SK-N-DZ (cell line): ENCODE measurements around the gene GATAD2A.
"Not testable (repeated sequence)": the region's sequence is repeated elsewhere in the genome, so short reads cannot be mapped to it uniquely, and the experiment has no call there.

Source experiments
- DNase-seq: peaks from one replicate; pipeline ENCODE4 v3.0.0-alpha.2; 2015; ENCODE audit warnings: low spot score

GATAD2A gene

DNA sequence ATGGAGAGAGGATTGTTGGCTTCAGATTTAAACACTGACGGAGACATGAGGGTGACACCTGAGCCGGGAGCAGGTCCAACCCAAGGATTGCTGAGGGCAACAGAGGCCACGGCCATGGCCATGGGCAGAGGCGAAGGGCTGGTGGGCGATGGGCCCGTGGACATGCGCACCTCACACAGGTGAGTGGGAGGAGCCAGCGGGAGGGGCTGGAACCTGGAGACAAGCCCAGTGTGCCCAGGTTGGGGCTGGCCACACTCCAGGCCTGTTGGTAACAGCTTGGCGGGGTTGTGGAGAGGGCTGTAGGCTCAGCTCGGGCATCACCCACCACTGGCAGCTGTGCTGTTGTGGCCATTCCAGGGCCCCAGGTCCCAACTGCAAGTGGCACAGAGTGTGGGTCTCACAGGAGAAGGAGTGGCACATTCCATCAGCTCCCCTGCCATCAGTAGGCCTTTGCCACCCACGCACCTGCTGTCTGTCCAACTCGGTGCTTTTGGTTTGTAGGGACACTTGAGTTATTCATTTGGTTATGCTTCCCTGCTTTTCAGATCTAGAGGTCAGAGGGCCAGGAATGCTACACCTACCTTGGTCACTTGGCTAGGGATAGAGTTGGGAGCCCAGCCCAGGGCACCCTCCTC lies 60.1 kb downstream of the GATAD2A start:
- no peak for DNase-seq

GRCh38 chr19:19466201-19466600 lies 60.7 kb downstream of the GATAD2A start:
- DNase-seq = no peak

DNA sequence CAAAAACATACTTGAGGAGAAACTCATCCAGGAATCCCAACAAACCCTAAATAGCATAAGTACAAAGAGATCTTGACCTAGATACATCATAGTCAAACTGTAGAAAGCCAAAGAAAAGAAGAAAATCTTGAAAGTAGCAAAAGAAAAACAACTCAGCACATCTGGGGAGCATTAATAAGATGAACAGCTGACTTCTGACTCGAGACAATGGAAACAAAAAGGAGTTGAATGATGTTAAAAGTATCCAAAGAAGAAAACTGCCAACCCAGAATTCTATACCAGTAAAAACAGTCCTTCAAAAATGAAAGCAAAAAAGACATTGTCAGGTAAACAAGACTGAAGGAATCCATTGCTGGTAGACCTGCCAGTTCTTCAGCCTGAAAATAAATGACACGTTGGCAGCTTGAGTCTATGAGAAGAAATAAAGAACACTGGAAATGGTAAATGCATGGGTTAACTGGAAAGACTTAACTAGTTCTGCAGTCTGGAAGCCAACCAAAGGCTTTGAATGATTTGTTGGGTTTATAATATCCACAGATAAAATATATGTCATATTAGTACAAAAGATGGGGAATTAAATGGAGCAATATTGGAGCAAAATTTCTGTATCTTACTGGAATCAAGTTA lies 63.1 kb downstream of the GATAD2A start:
- no peak for DNase-seq

GRCh38 chr19:19470579-19470978 lies 65.1 kb downstream of the GATAD2A start:
- DNase-seq = no peak

- DNase-seq = no peak
Observed at GRCh38 chr19:19471682-19472081, 66.2 kb downstream of the GATAD2A start.

DNA sequence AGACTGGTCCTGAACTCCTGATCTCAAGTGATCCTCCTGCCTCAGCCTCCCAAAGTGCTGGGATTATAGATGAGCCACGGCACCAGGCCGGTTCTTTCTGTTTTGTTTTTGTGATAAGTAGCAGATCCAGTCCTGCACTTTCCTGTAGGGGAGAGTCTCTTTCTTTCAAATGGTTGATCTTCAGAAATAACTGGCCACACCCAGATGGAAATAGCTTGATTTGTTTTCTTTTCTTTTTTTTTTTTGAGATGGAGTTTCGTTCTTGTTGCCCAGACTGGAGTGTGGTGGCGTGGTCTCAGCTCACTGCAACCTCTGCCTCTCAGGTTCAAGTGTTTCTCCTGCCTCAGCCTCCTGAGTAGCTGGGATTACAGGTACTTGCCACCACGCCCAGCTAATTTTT lies 66.6 kb downstream of the GATAD2A start:
- DNase-seq = not testable (repeated sequence)

DNA sequence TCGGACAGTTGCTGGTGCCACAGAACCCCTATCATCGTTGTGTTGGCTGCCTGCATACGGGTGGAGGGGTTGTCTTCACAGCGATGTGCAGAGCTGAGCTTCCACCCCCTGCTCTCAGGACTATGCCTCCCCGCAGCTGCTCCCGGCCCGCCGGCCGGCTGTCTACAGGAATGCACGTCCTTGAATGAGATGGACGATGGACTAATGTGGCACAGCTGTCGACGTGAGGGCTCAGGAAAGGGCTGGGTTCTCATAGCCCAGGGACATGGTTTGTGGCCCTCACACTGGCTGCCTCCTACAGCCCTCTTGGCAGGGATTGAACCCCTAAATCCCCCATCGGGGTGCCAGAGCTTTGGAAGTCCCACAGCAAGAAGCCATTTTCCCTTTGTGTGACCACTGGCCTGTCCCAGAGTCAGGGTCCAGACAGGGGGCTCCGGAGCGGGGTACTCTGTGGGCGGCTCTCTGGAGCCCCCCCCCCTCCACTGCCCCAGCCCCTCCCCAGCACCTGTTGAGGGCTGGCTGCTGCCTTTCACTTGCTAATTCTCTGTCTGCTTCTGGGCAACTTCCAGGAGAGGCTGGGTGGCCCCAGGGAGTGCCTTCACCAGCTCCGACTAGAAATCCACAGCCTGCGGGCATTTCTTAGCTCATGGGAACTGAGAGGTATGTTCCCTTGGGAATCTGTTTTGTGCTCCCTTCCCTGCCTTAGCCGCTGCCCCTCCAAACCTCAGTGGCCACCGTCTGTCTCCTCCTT lies 69.7 kb downstream of the GATAD2A start:
- DNase-seq = no peak

DNA sequence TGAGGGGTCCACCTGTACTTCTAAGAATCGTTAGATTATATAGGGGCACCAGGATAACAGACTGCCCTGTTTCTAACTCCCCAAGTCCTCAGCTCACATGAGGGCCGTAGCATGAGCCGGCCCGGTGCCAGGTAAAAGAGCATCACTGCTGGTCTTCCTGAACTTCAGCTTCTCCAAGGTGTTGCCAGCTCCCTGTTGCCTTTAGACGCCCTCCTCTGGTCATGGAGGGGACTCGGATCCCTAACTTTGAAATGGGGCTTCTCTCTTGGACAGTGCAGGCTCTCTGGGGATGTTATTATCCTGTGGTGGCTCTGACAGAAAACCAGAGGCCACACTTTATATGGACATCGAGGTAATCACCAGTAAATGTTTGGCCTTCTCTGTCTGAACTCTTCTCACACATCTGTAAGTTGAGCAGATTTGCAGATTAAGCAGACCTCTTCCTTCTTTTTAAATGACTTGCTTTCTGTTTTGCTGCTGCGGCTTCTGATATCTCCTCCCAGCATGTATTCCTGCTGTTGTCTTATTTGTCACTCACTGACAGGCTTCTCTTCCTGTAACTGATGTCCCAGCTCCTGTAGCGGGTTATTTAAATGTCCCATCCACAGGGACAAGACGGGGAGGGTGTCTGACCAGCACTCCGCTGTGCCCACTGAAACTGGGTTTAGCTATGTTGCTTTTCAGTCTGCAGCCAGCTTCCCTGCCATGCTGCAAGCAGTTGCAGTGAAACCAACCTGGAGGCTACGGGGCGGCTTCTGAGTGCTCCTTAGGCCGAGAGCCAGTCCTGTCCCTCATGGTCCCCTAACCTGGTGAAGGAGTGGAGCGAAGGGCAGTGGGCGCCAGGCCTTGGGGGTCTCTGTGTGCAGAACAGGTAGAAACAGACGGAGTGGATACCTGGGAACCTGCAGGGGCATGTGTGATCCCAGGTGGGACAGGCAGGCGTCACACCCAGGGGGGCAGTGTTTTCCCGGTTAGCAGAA lies 70.7 kb downstream of the GATAD2A start:
- no peak for DNase-seq

- no peak for DNase-seq
Observed at GRCh38 chr19:19477705-19478383, 72.4 kb downstream of the GATAD2A start.

- no peak for DNase-seq
Observed at GRCh38 chr19:19480688-19481087, 75.2 kb downstream of the GATAD2A start.

DNA sequence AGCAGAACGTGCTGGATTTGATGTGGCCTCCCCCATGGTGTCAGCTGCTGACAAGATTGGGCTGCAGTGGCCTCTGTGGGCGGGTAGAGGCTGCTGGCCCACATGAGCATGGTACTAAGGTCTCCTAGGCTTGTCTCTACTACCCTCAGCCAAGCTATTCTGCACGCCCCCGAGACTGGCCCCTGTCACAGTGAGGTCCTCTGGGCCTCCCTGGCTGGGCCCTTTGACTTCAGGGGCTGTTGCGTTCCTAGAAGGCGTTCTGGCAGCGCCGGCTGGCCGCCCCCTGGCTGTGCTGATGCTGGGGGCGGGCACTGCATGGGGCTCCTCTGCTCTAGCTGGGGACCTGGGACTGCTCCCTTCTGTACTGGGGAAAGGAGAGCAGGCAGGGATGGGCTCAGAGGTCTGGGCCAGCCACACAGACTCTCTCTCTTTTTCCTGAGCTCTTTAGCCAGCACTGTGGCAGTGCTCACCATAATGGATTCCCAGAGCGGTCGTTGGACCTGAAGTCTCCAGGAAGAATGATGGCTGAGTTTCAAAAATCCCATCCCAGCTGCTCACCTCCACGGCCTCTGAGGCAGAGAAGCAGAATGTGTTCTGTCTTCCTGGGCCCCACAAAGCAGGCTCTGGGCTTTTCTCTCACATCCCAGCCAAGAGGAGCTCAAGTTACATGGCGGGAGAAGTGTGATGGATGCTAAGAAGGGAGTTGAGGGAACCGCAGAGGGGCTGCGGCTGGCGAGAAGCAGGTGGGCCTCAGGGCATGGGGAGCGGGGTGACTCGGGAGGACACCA lies 77.5 kb downstream of the GATAD2A start:
- no peak for DNase-seq

DNA sequence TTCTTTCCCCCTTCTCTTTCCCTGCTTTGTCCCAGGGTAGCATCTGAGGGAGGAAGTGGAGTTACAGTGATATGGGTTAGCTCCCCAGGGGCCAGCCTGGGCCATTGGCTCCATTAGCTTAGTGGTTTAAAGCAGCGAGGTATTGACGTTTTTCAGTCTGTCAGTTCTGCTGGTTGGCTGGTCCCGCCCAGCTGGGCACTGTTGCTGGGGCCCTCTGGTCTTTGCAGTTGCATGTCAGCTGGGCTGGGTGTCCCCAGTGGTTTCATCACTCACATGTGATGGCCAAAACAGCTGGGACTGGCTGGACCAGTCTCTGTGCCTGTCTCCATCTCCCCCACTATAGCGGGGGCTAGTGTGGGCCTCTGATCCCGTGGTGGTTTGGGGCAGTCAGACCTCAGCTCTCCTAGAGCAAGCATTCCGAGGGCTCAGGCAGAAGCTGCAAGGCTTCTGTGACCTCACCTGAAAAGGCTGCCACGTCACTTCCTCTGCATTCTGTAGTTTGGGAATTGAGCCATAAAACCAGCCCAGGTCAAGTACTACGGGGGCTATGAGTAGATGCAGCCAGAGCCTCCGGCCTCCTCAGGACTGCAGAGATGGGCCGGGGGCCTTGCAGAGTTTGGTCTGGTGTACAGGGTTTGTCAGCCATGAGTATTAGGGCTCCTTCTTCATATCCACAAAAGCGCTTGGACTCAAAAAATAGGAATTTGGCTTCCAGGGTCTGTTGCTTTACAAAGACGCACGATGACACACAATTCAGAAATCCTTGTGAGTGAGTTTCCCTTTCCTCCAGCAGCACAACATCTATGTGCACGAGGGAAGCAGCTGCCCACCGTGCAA lies 79.9 kb downstream of the GATAD2A start:
- DNase-seq = no peak

- no peak for DNase-seq
Observed at GRCh38 chr19:19485998-19486290, 80.5 kb downstream of the GATAD2A start.

DNA sequence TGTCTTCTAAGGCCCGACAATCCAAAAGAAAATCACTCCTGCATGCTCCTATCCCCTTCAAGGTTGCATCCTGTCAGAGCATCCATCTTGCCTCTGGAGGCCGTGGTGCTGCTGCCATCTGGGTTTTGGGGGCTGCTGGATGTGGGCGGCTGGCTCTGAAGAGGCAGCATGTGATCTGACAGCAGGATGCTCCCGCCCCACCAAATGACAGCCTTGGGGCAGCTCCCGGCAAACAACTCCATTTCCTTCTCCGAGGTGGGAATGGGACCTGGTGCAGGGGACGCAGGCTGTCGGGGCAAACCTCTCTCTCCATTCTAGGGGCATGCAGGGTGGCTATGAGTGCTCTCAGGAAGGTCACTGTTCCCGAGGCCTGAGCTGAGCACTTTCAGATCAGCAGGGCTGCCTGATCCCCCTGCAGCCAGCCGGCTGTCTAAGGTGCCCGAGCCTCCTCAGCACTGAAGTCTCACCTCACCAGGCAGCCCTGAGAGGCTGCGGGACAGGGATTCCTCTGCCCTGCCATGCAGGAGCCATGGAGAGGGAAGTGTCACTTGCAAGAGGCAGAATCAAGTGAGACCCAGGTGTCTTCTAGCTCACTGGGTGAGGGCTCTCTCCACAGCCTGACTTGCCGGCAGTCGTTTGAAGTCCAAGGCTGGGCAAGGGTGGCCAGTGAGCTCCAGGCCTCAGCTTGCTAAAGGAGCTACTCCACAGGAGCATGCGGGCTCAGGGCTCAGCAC lies 81.0 kb downstream of the GATAD2A start:
- DNase-seq = no peak

- no peak for DNase-seq
Observed at GRCh38 chr19:19487077-19487949, 81.8 kb downstream of the GATAD2A start.

GRCh38 chr19:19487950-19488874 lies 82.7 kb downstream of the GATAD2A start:
- no peak for DNase-seq
